GM12872 (cell line): ENCODE data around the gene CCSAP.

Experiments used
- CTCF ChIP-seq: IDR thresholded peaks from 3 replicates; pipeline ENCODE4 v1.5.1; 2011; ENCODE audit warnings: low read depth, mild to moderate bottlenecking, low read length, moderate library complexity; ENCODE audit not compliant: insufficient read depth

The CCSAP gene

GRCh38 chr1:229323201-229323600, 19.6 kb downstream of the CCSAP start:
- no peak for TF ChIP-seq CTCF

DNA sequence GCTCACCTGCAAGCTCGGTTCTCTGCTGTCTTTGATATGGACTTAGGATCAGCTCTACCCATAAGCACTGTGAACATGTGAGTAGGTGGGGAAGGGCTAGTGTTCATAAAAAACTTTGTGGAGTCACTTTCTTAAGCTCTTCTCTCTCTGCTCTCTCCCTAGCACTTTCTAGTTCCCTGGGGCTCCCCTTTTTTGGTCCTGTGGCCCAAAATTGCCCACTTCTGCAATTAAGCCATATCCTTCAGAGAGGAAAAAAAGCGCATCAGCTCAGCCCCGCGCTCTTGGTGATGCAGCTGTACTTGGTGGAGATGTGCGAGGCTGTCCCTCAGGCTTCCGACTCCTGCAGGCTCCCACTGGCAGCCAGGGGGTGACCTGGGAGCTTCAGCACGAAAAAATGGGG, 23.4 kb downstream of the CCSAP start:
- no peak for TF ChIP-seq CTCF

DNA sequence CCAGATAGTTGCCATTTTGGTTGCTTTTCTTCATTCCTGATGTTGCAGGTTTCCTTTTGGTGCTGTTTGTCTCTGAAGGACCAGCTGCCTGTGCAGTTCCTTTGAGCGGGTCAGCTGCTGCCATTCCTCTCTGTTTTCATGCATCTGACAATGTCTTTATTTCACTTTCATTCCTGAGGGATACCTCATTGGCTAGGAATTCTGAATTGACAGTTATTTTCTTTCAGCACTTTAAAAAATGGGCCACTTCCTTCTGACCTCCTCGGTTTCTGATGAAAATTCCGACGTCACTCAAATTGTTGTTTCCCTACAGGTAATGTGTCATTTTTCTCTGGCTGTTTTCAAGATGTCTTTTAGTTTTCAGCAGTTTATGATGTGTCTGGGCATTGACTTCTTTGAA, 24.8 kb downstream of the CCSAP start:
- TF ChIP-seq CTCF, result no peak

GRCh38 chr1:229316166-229316565, 26.7 kb downstream of the CCSAP start:
- no peak for TF ChIP-seq CTCF

- no peak for TF ChIP-seq CTCF
Observed at GRCh38 chr1:229310833-229311232, 32.0 kb downstream of the CCSAP start.

GRCh38 chr1:229309684-229310083, 33.2 kb downstream of the CCSAP start:
- TF ChIP-seq CTCF, result no peak

DNA sequence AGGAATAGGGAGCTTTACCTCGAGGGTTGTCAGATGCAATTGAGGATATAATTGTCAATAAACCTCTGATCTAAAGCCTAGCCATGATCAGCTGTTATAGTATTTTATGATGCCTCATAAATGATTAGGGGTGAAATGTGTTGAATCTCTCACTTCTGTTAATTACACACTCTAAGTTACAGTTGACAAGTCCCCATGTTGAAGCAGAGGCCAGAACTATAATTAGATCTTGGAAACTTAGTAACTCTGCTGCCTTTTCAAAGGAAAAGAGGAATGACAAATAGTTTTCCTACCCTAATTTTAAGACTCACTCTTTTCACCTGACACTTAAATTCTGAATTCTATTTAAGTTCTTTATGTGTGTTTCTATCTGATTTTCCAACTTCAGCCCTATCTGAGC, 33.8 kb downstream of the CCSAP start:
- TF ChIP-seq CTCF, result no peak

GRCh38 chr1:229305392-229305791, 37.5 kb downstream of the CCSAP start:
- TF ChIP-seq CTCF, result no peak
